Fibroblast of lung (primary cell): ENCODE results near the gene RHD. TPM values are rescaled to one million over a fixed set of nuclear protein-coding genes. Genes with fewer than 3 reads are reported as not detected.
"Not testable (repeated sequence)": the region's sequence is repeated elsewhere in the genome, so short reads cannot be mapped to it uniquely, and the experiment has no call there.

Source experiments
- DNase-seq, 2 donors: peaks; one replicate each; pipeline versions ENCODE4 v3.0.0 to v3.0.0-alpha.2; 2010; ENCODE audit warnings: low read depth in 2 of 2
- H2AFZ ChIP-seq: 2 replicates; pipeline ENCODE4 v1.5.1; 2012; ENCODE audit warnings: low read length, control low read depth, inconsistent platforms
- H3K27ac ChIP-seq: 2 replicates; pipeline ENCODE4 v1.5.1; 2011; ENCODE audit warnings: low read length, control low read depth; ENCODE audit not compliant: insufficient read depth
- H3K27me3 ChIP-seq: 2 replicates; pipeline ENCODE4 v1.5.1; 2011; ENCODE audit warnings: mild to moderate bottlenecking, low read length; ENCODE audit not compliant: control insufficient read depth, insufficient read depth
- H3K36me3 ChIP-seq: 2 replicates; pipeline ENCODE4 v1.5.1; 2011; ENCODE audit warnings: low read length; ENCODE audit not compliant: control insufficient read depth, insufficient read depth
- H3K4me1 ChIP-seq: 2 replicates; pipeline ENCODE4 v1.5.1; 2011; ENCODE audit warnings: low read length; ENCODE audit not compliant: control insufficient read depth, insufficient read depth; ENCODE audit errors: extremely low read depth
- H3K4me2 ChIP-seq: 2 replicates; pipeline ENCODE4 v1.5.1; 2011; ENCODE audit warnings: low read length, control low read depth; ENCODE audit not compliant: insufficient read depth; ENCODE audit errors: extremely low read depth
- H3K4me3 ChIP-seq, 4 experiments: fragments of 200-600 bp in 1 of 4; sonication (generic) in 1 of 4; replicated peaks in 1 of 4; 2 replicates each; pipeline ENCODE4 v1.5.1; 2011 to 2016; ENCODE audit warnings: low read length in 4 of 4, low read depth in 3 of 4, mild to moderate bottlenecking in 3 of 4, control low read depth in 2 of 4, inconsistent platforms in 1 of 4, mixed read lengths in 1 of 4; ENCODE audit not compliant: insufficient read depth in 1 of 4; ENCODE audit errors: control extremely low read depth in 1 of 4
- H3K79me2 ChIP-seq: 2 replicates; pipeline ENCODE4 v1.5.1; 2012; ENCODE audit warnings: mild to moderate bottlenecking, low read length, inconsistent platforms; ENCODE audit not compliant: control insufficient read depth, insufficient read depth
- H3K9ac ChIP-seq: 2 replicates; pipeline ENCODE4 v1.5.1; 2011; ENCODE audit warnings: mild to moderate bottlenecking, low read length, control low read depth; ENCODE audit not compliant: insufficient read depth
- H3K9me3 ChIP-seq: 2 replicates; pipeline ENCODE4 v1.5.1; 2012; ENCODE audit warnings: low read depth, low read length; ENCODE audit not compliant: control insufficient read depth, insufficient read depth
- H4K20me1 ChIP-seq: 2 replicates; pipeline ENCODE4 v1.5.1; 2011; ENCODE audit warnings: low read length; ENCODE audit not compliant: control insufficient read depth, insufficient read depth; ENCODE audit errors: extremely low read depth
- polyA plus RNA-seq, 2 donors: library from polyadenylated mRNA; depleted of rRNA in 1 of 2; stranded (reverse) in 1 of 2; unstranded in 1 of 2; fragments of >200 nt; gene quantifications; 2 replicates each; pipeline ENCODE4 v1.2.1, GENCODE V29; 2011 to 2012; ENCODE audit warnings: missing spikeins in 1 of 2
- total RNA-seq: library from RNA; depleted of rRNA; stranded (reverse); fragments of >200 nt; gene quantifications from 2 replicates; pipeline ENCODE4 v1.2.1, GENCODE V29; 2014

The RHD gene
- total and polyA plus RNA-seq, 2 donors (not counting 1 experiment from before 2014, with no cell fraction given): not detected

- not testable (repeated sequence) for DNase-seq, H3K4me1 ChIP-seq, H3K4me3 ChIP-seq, H3K9me3 ChIP-seq, H3K27ac ChIP-seq, H3K27me3 ChIP-seq, H3K79me2 ChIP-seq, H2AFZ ChIP-seq, H3K9ac ChIP-seq, H4K20me1 ChIP-seq, H3K4me2 ChIP-seq, H3K36me3 ChIP-seq
These were observed 5.0 kb downstream of the RHD start for GRCh38 chr1:25277295-25277694.

- not testable (repeated sequence) for H3K9me3 ChIP-seq, H3K9ac ChIP-seq, H3K36me3 ChIP-seq, H3K27ac ChIP-seq, H3K4me2 ChIP-seq, DNase-seq, H2AFZ ChIP-seq, H3K79me2 ChIP-seq, H3K4me1 ChIP-seq, H4K20me1 ChIP-seq, H3K27me3 ChIP-seq, H3K4me3 ChIP-seq
These were observed 6.0 kb downstream of the RHD start for GRCh38 chr1:25278358-25278757.

GRCh38 chr1:25278790-25279189 lies 6.5 kb downstream of the RHD start:
- not testable (repeated sequence) for H3K27me3 ChIP-seq, H3K36me3 ChIP-seq, H3K9me3 ChIP-seq, H3K9ac ChIP-seq, H3K79me2 ChIP-seq, H2AFZ ChIP-seq, H3K27ac ChIP-seq, H3K4me1 ChIP-seq, DNase-seq, H3K4me2 ChIP-seq, H4K20me1 ChIP-seq, H3K4me3 ChIP-seq

- not testable (repeated sequence) for H3K9me3 ChIP-seq, H3K36me3 ChIP-seq
These were observed 7.4 kb downstream of the RHD start for GRCh38 chr1:25279693-25280111.

GRCh38 chr1:25285862-25286261 lies 13.6 kb downstream of the RHD start:
- not testable (repeated sequence) for H3K36me3 ChIP-seq, H3K9ac ChIP-seq, H2AFZ ChIP-seq, H3K9me3 ChIP-seq, H3K79me2 ChIP-seq, H3K27me3 ChIP-seq, H4K20me1 ChIP-seq, DNase-seq, H3K4me2 ChIP-seq, H3K4me3 ChIP-seq, H3K4me1 ChIP-seq, H3K27ac ChIP-seq

More at GRCh38 chr1:25279693-25280111, 7.4 kb downstream of the RHD start:
- H3K4me3 ChIP-seq, H3K27ac ChIP-seq, DNase-seq, H3K27me3 ChIP-seq, H3K4me1 ChIP-seq, H3K9ac ChIP-seq, H2AFZ ChIP-seq, H3K79me2 ChIP-seq, H4K20me1 ChIP-seq, H3K4me2 ChIP-seq: not testable (repeated sequence)

GRCh38 chr1:25287164-25287563 lies 14.9 kb downstream of the RHD start:
- not testable (repeated sequence) for H3K4me3 ChIP-seq, H3K36me3 ChIP-seq, H3K4me1 ChIP-seq, H3K9me3 ChIP-seq, H2AFZ ChIP-seq, H3K79me2 ChIP-seq, H3K27ac ChIP-seq, H4K20me1 ChIP-seq, H3K27me3 ChIP-seq, H3K9ac ChIP-seq, H3K4me2 ChIP-seq, DNase-seq

- H3K27me3 ChIP-seq, H3K4me2 ChIP-seq: not testable (repeated sequence)
These were observed 16.3 kb downstream of the RHD start for GRCh38 chr1:25288573-25289101.

More at GRCh38 chr1:25288573-25289101, 16.3 kb downstream of the RHD start:
- H3K9ac ChIP-seq, H2AFZ ChIP-seq, H3K9me3 ChIP-seq, H3K27ac ChIP-seq, H3K4me3 ChIP-seq, H3K79me2 ChIP-seq, H4K20me1 ChIP-seq, DNase-seq, H3K4me1 ChIP-seq, H3K36me3 ChIP-seq: not testable (repeated sequence)
